Activated CD4-positive, CD25-positive, alpha-beta regulatory T cell treated with anti-CD3 and anti-CD28 coated beads, Interleukin-2, amount 50 U/mL, for 16 hours (primary cell): Measurements from ENCODE around the gene NES.
A peak's percentile ranks its signal among the peaks of the same experiment; 100 is the strongest.

Experiments used
- DNase-seq: peaks from one replicate; pipeline ENCODE4 v3.0.0-alpha.2; 2020; ENCODE audit warnings: low read depth, low spot score

NES gene, protein sequence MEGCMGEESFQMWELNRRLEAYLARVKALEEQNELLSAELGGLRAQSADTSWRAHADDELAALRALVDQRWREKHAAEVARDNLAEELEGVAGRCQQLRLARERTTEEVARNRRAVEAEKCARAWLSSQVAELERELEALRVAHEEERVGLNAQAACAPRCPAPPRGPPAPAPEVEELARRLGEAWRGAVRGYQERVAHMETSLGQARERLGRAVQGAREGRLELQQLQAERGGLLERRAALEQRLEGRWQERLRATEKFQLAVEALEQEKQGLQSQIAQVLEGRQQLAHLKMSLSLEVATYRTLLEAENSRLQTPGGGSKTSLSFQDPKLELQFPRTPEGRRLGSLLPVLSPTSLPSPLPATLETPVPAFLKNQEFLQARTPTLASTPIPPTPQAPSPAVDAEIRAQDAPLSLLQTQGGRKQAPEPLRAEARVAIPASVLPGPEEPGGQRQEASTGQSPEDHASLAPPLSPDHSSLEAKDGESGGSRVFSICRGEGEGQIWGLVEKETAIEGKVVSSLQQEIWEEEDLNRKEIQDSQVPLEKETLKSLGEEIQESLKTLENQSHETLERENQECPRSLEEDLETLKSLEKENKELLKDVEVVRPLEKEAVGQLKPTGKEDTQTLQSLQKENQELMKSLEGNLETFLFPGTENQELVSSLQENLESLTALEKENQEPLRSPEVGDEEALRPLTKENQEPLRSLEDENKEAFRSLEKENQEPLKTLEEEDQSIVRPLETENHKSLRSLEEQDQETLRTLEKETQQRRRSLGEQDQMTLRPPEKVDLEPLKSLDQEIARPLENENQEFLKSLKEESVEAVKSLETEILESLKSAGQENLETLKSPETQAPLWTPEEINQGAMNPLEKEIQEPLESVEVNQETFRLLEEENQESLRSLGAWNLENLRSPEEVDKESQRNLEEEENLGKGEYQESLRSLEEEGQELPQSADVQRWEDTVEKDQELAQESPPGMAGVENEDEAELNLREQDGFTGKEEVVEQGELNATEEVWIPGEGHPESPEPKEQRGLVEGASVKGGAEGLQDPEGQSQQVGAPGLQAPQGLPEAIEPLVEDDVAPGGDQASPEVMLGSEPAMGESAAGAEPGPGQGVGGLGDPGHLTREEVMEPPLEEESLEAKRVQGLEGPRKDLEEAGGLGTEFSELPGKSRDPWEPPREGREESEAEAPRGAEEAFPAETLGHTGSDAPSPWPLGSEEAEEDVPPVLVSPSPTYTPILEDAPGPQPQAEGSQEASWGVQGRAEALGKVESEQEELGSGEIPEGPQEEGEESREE (N-terminal part only)

DNA sequence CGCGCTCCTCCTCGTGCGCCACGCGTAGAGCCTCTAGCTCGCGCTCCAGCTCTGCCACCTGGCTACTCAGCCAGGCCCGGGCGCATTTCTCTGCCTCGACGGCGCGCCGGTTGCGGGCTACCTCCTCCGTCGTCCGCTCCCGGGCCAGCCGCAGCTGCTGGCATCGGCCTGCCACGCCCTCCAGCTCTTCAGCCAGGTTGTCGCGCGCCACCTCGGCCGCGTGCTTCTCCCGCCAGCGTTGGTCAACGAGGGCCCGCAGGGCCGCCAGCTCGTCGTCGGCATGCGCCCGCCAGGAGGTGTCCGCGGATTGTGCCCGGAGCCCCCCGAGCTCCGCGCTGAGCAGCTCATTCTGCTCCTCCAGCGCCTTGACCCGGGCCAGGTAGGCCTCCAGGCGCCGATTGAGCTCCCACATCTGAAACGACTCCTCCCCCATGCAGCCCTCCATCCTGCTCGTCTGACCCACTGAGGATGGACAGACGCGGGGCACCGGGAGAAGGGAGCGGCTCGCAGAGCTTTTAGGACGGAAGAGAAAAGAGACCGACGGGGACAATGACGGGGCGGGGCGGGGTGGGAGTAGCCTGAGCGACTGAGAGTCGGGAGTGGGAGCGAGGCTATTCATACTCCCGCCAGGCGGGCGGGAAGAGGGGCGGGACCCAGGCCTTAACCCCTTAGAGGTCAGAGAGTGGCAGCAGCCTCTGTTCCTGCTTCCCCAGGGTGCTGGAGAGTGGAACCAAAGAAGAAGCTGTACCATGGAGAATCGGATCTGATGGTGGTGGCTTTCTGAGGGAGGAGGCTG is at the start of gene NES:
Gene NES, minus strand, starts transcription at position 588 of the 796 bp plus-strand sequence. Its CDS starts 143 bp downstream, at position 445.
- no peak for DNase-seq

DNA sequence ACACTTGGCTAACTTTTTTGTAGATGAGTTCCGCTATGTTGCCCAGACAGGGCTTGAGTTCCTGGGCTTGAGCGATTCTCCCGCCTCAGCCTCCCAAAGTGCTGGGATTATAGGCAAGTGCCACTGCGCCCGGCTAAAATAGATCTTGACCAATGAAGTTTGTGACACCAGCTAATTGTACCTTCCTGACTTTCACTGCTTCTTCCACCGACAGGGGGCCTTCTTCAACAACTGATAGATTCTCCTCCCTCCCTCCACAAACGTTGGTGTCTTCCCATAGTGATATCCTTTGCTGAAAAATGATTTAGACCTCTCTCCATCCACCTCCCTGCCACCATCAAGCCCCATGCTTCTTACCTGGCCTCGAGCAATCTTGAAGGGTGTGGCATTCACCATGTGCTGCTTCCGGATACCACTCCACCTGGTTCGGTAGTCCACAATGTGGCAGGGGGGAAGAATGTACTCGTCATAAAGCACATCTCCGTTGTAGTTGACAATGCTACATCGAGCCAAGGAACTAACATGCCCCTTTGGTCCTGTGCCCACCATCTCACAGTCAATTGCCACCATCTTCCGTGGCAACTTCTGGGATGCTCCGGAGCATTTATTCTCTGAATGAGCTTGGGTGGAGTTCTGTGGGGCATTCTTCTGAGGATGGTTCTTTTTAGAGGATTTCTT is 49.5 kb upstream of the NES start:
- DNase-seq = no peak

GRCh38 chr1:156725683-156726280 is 48.6 kb upstream of the NES start:
- DNase-seq = peak; percentile 65

GRCh38 chr1:156721535-156721934 is 44.3 kb upstream of the NES start:
- no peak for DNase-seq

GRCh38 chr1:156721131-156721530 is 43.9 kb upstream of the NES start:
- no peak for DNase-seq

GRCh38 chr1:156717351-156717750 is 40.1 kb upstream of the NES start:
- no peak for DNase-seq

GRCh38 chr1:156714830-156715229 is 37.6 kb upstream of the NES start:
- no peak for DNase-seq

GRCh38 chr1:156712626-156713025 is 35.4 kb upstream of the NES start:
- DNase-seq = no peak

DNA sequence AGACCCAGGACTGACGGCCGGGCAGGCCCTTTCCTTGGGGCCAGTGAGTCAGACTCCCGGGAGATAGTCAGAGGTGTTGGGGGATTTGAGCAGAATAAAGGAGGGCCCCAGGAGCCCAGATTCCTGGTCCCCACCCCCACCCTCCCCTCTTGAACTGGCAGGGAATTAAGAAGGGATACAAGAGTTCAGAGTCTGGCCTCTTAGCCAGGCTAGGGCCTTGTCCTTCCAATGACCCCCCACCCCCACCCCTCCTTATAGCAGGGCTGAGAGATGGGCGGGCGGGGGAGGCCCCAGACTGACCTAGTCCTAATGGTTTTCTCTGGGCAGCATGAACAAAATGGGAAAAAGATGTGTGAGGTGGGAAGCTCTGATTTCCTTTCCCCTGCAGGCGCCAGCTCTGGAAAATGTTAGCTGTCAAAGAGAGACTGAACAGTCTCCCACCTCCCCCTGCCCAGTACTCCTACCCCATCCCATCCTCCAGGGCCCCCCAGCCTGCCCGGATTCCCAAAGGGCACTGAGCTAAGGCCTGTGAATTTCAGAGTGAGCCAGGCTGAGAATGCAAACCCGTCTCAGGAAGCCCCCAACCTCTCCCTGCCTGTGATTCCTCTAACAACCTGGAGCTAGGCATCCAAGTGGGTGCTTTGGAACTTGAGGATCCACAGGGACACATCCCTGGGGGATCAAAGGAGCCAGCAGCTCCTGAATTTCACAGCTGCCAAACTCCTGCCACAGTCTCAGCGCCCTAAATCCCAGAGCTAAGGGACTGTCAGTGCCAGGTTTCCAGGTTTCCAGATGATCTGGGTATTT is 34.0 kb upstream of the NES start:
- no peak for DNase-seq

DNA sequence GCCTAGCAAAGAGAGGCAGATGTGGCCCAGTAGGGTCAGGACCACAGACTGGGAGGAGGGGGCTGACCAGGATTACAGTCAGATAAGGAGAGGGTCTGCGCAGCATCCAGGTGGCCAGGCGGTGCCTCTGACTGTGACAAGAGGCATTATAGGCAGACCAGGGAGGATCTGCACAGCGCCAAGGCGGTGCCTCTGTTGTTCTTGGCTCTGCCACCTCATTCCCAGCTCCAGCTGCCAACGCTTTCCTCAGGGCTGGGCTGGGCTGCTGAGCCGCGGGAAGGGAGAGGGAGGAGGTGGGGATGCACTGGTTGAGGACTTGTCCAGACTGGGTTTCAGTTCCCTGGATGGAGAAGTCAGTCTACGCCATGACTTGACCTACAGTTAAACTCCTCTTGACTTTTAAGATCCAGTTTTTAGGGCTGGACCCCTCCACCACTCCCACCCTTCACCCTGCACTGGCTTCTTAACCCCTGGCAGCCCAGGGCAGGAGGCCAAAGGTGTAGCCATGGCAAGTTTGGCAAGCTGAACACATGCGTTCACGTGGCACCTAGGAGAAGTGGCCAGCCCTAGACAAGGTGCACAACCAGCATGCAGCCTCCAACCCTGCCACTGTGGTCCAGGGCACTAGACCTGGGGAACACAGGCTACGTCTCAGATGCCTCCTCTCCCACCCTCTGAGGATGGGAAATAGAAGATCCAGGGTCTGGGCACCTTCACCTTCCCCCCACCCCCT is 32.7 kb upstream of the NES start:
- DNase-seq = no peak

GRCh38 chr1:156709031-156709430 is 31.8 kb upstream of the NES start:
- DNase-seq = no peak

- DNase-seq = no peak
Measured at GRCh38 chr1:156708218-156708661, 31.0 kb upstream of the NES start.

- no peak for DNase-seq
Measured at GRCh38 chr1:156707417-156708217, 30.4 kb upstream of the NES start.

- DNase-seq = no peak
Measured at GRCh38 chr1:156706657-156707416, 29.6 kb upstream of the NES start.

GRCh38 chr1:156705918-156706656 is 28.9 kb upstream of the NES start:
- peak; percentile 38 for DNase-seq

DNA sequence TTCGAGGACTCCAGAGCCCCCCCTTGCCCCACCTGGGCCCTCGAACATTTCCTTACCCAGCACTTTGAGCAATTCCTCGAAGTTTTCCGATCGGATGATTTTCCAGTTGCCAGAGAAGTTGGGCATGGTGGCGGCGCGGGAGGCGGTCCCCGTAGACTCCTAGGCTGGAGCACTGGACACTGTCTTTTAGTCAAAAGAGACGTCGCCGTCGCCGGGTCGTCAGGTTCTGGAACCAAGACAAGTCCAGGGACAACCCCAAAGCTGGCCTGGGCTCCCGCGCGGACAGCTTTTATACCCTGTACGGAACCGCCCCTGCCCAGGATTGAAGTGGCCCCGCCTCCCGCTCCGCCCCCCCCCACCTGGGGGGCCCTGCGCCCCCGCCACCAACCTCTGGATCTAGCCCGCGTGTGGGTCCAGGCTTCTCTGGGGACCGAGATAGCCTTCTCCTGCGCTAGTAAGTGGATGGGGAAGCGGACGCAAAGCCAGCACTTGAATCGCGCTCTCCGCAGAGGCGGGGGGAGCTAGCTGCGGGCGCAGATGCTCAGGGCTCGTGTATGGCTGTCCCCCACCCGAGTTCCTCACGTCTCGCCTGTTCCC is 28.2 kb upstream of the NES start, which contains the start of gene CRABP2:
Gene CRABP2, minus strand, starts transcription at position 263 of the 597 bp plus-strand sequence. Its CDS starts 137 bp downstream, at position 126.
- no peak for DNase-seq
